ENCODE measurements around the gene LHFPL2. TPM values are rescaled to one million over a fixed set of nuclear protein-coding genes. Genes with fewer than 3 reads are reported as not detected.
A peak's percentile ranks its signal among the peaks of the same experiment; 100 is the strongest.

The LHFPL2 gene
- total and polyA plus RNA-seq, 9 of the 15 experiments (the other 6 are each of a cell fraction or from before 2014, with no cell fraction given), result 1.0 to 6.6 (median 4.6) TPM

GRCh38 chr5:78515670-78516069 is 132.9 kb downstream of the LHFPL2 start:
- H3K4me2 ChIP-seq (ENCODE audit: insufficient read depth, low read length), result no peak overlapping the region
- ATAC-seq (peak; percentile 60; the same call in 2 of the 3 replicates), DNase-seq (ENCODE audit: extremely low read depth in 1 of 4, low spot score in 3 of 4) (no peak), FAIRE-seq (no peak)
- WGBS (ENCODE audit: insufficient coverage, low coverage, missing lambda C conversion rate), result 32% methylated on average over 3 of the region's 3 CpGs
- POLR2A ChIA-PET, result interaction anchor here (1.0 to 1.2 kb wide), 3 partner anchors 10 to 220 kb away, joined by 3 to 4 read pairs (median 4); no protein-coding TSS in a partner anchor
- intact Hi-C loops (cut with micrococcal nuclease), result no loop called here
- H3K79me2 ChIP-seq (ENCODE audit: control insufficient read depth, insufficient read depth, low read length), result no peaks in the 10 kb centered on the region
- H3K9ac ChIP-seq (ENCODE audit: insufficient read depth in 1 of 2, low read depth in 2 of 2, low read length in 2 of 2), result no peak overlapping the region; a peak in 1 of 4 replicates
- H3K36me3 ChIP-seq (ENCODE audit: control insufficient read depth, insufficient read depth, low read length), result no peaks in the 10 kb centered on the region
- no peak overlapping the region for H3K27ac ChIP-seq (ENCODE audit: extremely low read depth, low read depth, low read length)
- H2AFZ ChIP-seq (ENCODE audit: low read depth, low read length), result peak overlapping the region; percentile 51
- H3K9me3 ChIP-seq (replicated peaks; ENCODE audit: control insufficient read depth, insufficient read depth, low read depth, low read length), result no peaks in the 10 kb centered on the region
- in situ Hi-C loops (cut with MboI), result loop anchor here (25.0 kb wide), 1 partner anchor 1897 kb away; the partner anchor contains the start of gene ZFYVE16
- TF ChIP-seq ZC3H8 (IDR thresholded peaks at IDR 0.05), result no peak
- no peak for TF ChIP-seq BDP1 (IDR thresholded peaks at IDR 0.05; ENCODE audit: insufficient read depth, insufficient read length)
- peak in 2 of 3 experiments; percentile 16 to 18; a peak in 1 of 6 replicates for TF ChIP-seq CTCF (IDR thresholded peaks at IDR 0.05 in 2 of 3, conservative IDR thresholded peaks at IDR 0.05 in 1 of 3; ENCODE audit: insufficient read depth in 2 of 3, low read depth in 1 of 3, low read length in 3 of 3)
- no peak for TF ChIP-seq TFE3 (CRISPR knock-in tag; IDR thresholded peaks at IDR 0.05)
- TF ChIP-seq DACH1 (IDR thresholded peaks at IDR 0.05; ENCODE audit: partially characterized antibody), result no peak
- no peak for TF ChIP-seq ZNF280B (CRISPR knock-in tag; IDR thresholded peaks at IDR 0.05)
- H3K4me3 ChIP-seq, result no peak overlapping the region
- no peaks in the 10 kb centered on the region for H4K20me1 ChIP-seq (replicated peaks; ENCODE audit: control insufficient read depth, insufficient read depth, low read length)
- H3K27me3 ChIP-seq (ENCODE audit: control insufficient read depth in 2 of 2, insufficient read depth in 2 of 2, low read length in 2 of 2), result no peaks in the 10 kb centered on the region
- CTCF ChIA-PET (ENCODE audit: low intra/inter-chr PET ratio), result no interaction called here
- no peaks in the 10 kb centered on the region for H3K9me1 ChIP-seq (ENCODE audit: control insufficient read depth, insufficient read depth, low read length)
- peaks cover 4 to 8% of the 10 kb centered on the region in 2 experiments; a peak in 3 of 5 replicates for H3K4me1 ChIP-seq (replicated peaks in 1 of 2; ENCODE audit: control insufficient read depth in 2 of 2, insufficient read depth in 2 of 2, low read length in 2 of 2)
- no TSS peak for BruUV-seq (replicated peaks)

Data from K562 (cell line).